NCI-H1417 (cell line): Measurements from ENCODE around the gene PAX5.

Experiments
- DNase-seq, 3 experiments: peaks; one replicate each; lab custom pipeline; 2025; lab: John Stamatoyannopoulos, UW

PAX5 gene

DNA sequence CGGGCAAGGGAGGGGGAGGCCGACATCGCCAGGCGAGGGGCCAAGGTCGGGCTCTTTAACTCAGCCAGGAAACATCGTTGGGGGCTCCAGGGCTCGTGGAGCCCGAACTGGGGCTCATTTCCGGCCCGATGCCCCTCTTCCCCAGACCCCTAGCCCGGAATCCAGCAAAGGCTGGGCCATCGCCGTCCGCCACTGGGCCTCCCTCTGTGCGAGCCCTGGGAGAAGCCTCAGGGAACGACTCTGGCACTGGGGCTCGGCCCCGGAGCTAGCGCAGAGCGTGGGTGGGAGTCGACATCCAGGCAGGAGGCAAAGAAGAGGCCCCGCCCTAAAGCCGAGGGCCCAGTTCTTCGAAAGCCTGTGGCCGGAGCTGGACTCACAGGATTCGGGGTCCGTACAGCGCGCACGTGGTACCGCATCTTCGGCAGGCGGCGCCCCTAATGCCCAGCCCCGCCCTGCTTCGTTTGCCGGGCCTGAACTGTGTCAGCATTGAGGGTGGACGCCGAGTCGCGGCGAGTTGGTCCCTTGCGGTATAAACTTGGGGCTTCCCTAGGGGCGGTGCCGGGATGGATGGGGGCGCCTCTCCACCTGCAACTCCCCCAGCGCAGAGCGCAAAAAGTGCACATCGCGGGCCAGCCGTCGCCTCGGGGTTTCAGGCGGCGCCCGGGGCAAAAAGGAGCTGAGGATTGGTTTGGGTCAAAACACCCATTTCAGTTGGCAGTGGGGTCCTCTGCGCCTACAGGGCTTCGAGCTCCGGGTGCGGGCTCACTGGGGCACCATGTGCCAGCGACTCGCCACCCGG is 3.6 kb upstream of the PAX5 start:
- peak in 2 of 3 experiments; percentile 74 to 75 for DNase-seq

DNA sequence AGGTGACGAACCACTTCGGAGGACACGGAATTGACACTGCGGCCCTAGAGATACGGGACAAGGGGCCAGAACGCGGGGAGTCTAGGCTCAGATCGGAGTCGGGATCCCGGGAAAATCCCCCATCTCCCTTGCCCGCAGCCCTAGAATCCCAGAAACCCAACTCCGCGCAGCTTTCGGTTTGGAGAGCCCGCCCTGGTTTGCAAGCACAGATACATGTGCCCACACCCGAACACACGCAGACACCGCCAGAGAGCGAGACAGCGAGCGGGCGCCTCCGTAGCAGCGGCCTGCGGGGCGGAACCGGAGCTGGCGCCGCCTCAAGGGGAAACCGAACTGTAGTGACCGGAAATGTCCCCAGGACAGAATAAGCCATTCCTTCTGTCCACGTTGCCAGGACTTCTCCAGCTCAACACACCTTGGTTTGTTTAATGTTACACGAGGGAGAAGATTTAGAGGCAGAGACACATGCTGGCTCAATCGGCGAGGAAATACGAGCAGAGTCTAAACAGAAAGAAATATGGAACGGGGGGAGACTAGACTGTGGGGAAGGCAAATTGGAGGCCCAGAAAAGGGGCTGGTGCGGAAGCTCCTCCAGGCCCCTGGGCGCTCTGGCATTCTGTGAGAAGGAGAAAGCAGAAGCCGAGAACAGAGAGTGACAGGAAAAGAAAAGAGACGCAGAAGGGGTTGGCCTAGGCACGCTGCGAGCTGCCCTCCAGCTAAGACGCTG is 2.9 kb upstream of the PAX5 start:
- peak; percentile 43 to 81 (median 74) for DNase-seq

- peak; percentile 18 to 81 (median 71) for DNase-seq
These were observed 2.3 kb upstream of the PAX5 start for GRCh38 chr9:37036371-37036775.

GRCh38 chr9:37035648-37036370 is 1.7 kb upstream of the PAX5 start:
- peak in 2 of 3 experiments; percentile 49 to 62 for DNase-seq

DNA sequence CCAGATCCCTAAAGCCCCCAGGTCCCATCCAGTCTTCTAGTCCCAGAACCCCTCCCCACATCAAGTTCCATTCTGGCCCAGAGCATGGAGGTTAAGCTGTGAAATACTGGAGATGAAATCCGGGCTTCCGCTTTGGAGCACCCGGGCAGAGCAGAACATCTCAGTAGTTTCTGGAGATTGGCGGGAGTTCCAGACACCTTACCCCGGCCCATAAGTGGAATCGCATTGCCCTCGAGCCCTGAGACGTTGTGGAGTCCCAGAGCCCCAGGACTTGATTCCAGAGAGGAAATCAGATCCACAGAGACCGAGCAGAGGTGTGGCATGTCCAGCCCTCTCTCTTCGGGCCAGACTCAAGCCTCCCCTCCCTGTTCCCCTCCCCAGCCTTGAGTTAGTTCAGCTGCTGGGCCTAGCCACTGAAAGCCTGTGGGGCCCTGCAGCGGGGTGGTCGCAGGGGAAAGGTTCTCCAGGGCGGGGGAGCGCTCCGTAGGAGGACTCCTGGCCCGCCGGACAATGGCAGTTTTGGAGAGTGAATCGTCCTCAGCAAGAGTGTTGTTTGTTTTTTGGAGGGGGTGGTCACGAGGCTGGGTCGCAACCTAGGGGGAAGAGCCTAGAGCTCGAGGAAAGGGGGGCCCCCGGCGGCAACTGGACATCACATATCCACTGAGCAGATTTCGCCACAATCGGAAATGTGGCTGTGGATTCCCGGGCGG is 1.0 kb upstream of the PAX5 start:
- DNase-seq = peak in 2 of 3 experiments; percentile 42 to 59

DNA sequence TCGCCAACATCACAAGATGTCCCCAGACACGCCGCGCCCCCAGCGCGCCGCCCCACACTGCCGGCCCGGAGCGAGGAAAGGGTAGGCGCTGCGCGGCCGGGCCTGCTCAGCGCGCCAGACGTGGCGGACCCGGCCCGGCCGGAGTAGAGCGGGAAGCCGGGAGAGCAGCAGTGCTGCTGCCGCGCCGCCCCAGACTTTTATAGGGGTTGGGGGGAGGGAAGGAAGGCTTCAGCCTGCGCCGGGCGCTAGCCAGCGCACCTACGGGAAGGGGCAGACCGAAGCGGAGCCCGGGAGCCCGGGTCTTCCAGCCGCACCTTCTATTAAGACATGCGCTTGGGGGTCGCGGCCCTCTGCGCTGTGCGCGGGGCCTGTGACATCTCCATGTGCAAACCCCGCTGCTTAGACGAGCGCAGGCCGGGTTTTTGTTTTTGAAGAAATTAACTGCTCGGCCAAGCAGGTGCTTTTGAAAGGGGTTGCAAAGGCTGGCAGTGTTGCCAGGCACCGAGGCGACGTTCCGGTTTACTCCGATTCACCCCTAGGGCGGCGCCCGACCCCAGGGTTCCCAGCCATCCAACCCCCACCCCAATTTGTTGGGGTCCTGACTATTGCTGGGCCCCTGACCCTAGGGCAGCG is 353 bp upstream of the PAX5 start:
- peak in 1 of 3 experiments; percentile 4 for DNase-seq

- no peak for DNase-seq
These were observed 927 bp downstream of the PAX5 start for GRCh38 chr9:37033141-37033540.

DNA sequence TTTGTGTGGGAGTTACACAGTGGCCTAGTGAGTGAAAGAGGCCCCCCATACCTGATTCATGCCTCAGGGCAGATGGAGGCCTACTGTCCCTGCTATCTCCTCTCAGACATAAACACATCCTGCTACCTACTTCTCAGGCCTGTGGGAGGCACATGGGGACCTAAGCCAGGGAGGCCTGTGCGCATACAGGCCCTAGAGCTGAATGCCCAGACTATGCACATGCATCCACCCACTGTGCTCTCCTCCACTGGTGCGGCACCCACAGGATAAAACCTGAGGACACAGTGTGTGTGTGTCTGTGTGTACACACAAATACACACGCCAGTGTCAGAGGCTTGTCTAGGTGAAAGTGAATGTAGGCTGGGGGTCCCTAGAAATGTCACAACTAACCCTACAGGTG is 1.4 kb downstream of the PAX5 start:
- DNase-seq = no peak

DNA sequence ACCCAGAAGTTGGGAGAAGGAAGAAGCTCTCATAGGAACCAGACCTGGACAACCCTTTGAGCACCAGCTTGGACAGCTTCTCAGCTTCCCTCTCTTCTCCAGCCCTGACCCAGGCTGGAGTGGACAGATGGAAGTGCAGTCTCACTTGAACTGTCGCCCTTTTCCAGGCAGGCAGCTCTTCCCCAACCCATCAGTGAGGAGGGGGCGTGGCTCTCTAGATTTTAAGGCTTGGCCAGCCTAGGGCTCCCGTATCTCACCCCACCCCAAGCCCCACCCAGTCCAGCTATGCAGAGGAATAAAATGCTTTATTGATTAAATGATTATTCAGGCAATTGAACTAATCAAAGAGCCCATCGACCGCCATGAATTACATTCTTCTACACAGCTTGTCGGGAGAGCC is 2.2 kb downstream of the PAX5 start:
- DNase-seq = no peak

- DNase-seq = no peak
These were observed 3.0 kb downstream of the PAX5 start for GRCh38 chr9:37031081-37031480.

- DNase-seq = no peak
These were observed 3.5 kb downstream of the PAX5 start for GRCh38 chr9:37030611-37030939.

DNA sequence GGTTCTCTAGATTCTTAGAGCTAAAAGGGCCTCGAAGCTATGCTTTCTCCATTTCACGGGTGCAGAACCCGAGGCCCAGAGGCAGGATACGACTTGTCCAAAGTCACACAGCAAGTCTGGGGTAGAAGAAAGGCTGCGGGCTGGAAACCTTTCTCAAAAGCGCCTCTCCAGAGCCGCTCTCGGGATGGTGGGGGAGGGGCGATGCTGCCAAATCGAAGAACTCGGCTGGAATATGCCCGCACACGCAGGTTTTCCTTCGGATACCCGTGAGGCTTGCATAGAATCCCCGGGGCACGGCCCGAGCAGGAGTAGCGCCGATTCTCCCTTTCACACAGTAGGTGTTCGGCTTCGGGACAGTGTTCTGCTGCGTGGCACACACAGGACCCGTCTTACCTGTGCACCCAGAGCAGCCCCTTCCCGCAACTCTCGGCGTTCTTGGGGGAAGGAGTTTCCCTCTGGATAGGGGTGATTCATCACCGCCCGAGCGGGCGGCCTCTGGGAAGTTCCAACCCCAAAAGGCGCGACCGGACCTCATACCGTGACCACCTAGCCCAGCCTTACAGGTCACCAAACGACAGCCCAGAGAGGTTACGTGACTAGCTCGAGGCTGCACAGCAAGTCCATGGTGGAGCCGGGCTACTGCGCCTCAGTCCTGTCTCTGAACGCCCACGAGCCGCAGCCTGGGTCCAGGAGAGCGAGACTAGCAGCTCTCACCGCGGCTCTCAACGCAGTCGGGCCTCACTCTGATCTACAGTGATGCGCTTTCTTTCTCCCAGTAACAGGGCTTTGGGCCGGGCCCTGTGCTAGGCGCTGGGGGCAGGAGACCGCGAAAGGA is 4.1 kb downstream of the PAX5 start:
- DNase-seq = no peak

DNA sequence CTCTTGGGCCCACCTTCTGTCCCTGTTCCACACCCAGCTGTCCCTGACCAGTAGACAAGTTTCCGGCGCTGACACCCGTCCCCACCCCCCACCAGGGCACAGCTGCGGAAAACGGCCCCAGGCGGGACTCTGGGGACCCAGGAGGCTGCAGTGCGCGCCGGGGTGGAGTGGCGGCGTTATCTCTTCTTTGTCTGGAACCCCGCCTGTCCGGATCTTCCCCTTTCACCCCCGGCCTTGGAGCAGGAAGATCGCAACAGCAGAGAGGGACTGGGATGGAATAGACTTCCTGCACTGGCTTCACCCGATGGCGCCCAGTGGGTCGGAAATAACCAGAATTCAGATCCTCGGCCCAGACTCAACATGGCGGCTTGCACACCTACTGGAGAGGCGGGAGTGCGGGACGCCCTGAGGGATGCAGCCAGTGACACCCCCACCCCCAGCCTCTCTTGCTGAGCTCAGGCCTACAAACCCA is 4.7 kb downstream of the PAX5 start:
- no peak for DNase-seq

DNA sequence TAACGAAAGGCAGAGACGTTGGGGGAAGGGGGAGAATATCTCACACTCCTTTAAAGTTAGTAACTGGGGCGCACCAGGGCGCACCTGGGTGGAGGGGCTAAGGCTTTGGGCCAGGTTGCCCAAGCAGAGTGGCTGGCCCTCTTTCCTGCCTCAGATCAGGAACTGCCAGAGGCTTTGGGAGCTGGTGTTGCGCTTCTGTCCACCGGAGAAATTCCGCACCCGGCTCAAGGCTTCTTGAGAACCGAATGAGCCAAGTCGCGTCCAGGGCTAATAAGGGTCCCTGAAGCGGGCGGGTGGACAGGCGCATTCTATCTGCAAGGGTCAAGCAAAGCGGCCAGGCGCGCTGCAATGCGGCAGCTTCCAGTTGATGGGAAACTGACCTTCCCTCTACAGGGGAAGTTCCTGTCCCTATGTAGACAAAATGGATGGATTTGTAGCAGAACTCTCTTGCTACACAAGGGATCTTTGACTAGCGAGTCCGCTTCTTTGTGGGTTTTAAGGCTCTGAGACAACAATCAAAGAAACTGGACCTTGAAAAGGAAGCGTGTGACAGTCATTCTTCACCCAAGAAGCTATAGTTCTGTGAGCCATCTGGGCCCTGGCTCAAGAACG is 5.5 kb downstream of the PAX5 start:
- DNase-seq = no peak

GRCh38 chr9:37027582-37028419 is 6.3 kb downstream of the PAX5 start:
- DNase-seq = peak; percentile 91 to 96 (median 92)

- peak in 1 of 3 experiments; percentile 61 for DNase-seq
These were observed 7.0 kb downstream of the PAX5 start for GRCh38 chr9:37026931-37027581.

GRCh38 chr9:37026113-37026930 is 7.7 kb downstream of the PAX5 start:
- peak; percentile 12 to 66 (median 60) for DNase-seq

GRCh38 chr9:37025823-37026112 is 8.3 kb downstream of the PAX5 start:
- no peak for DNase-seq
